ENCODE data around the gene C1orf174. TPM values are rescaled to one million over a fixed set of nuclear protein-coding genes. Genes with fewer than 3 reads are reported as not detected.

Gene C1orf174
- total RNA-seq, 1 donor from 2014 or later: 30.8 TPM

- no peak for DNase-seq (ENCODE audit: low read depth, low spot score)
These were observed 11.1 kb upstream of the C1orf174 start for GRCh38 chr1:3910857-3911845.

- DNase-seq (ENCODE audit: low read depth, low spot score): no peak
These were observed 10.1 kb upstream of the C1orf174 start for GRCh38 chr1:3910049-3910731.

- no peak for DNase-seq (ENCODE audit: low read depth, low spot score)
These were observed 9.5 kb upstream of the C1orf174 start for GRCh38 chr1:3909615-3910014.

- DNase-seq (ENCODE audit: low read depth, low spot score): no peak
These were observed 8.9 kb upstream of the C1orf174 start for GRCh38 chr1:3908886-3909517.

- DNase-seq (ENCODE audit: low read depth, low spot score): no peak
These were observed 7.6 kb upstream of the C1orf174 start for GRCh38 chr1:3907621-3908165.

- no peak for DNase-seq (ENCODE audit: low read depth, low spot score)
These were observed 7.0 kb upstream of the C1orf174 start for GRCh38 chr1:3907031-3907534.

- no peak for DNase-seq (ENCODE audit: low read depth, low spot score)
These were observed 6.6 kb upstream of the C1orf174 start for GRCh38 chr1:3906672-3907020.

- DNase-seq (ENCODE audit: low read depth, low spot score): no peak
These were observed 6.0 kb upstream of the C1orf174 start for GRCh38 chr1:3905953-3906671.

GRCh38 chr1:3905266-3905952 lies 5.3 kb upstream of the C1orf174 start:
- DNase-seq (ENCODE audit: low read depth, low spot score): no peak

- DNase-seq (ENCODE audit: low read depth, low spot score): no peak
These were observed 4.7 kb upstream of the C1orf174 start for GRCh38 chr1:3904843-3905185.

GRCh38 chr1:3904006-3904842 lies 4.2 kb upstream of the C1orf174 start:
- no peak for DNase-seq (ENCODE audit: low read depth, low spot score)

GRCh38 chr1:3903141-3904005 lies 3.3 kb upstream of the C1orf174 start:
- no peak for DNase-seq (ENCODE audit: low read depth, low spot score)

- DNase-seq (ENCODE audit: low read depth, low spot score): no peak
These were observed 2.6 kb upstream of the C1orf174 start for GRCh38 chr1:3902571-3903091.

- DNase-seq (ENCODE audit: low read depth, low spot score): no peak
These were observed 2.0 kb upstream of the C1orf174 start for GRCh38 chr1:3902111-3902511.

GRCh38 chr1:3900969-3901529 lies 977 bp upstream of the C1orf174 start:
- DNase-seq (ENCODE audit: low read depth, low spot score): peak; percentile 88

- DNase-seq (ENCODE audit: low read depth, low spot score): no peak
These were observed 320 bp downstream of the C1orf174 start for GRCh38 chr1:3899754-3900149.

GRCh38 chr1:3898994-3899753 lies 898 bp downstream of the C1orf174 start:
- no peak for DNase-seq (ENCODE audit: low read depth, low spot score)

- no peak for DNase-seq (ENCODE audit: low read depth, low spot score)
These were observed 1.7 kb downstream of the C1orf174 start for GRCh38 chr1:3898475-3898735.

All from pulmonary artery endothelial cell (primary cell).